HepG2 (cell line): ENCODE data around the gene COLGALT1. TPM values are rescaled to one million over a fixed set of nuclear protein-coding genes. Genes with fewer than 3 reads are reported as not detected.
A peak's percentile ranks its signal among the peaks of the same experiment; 100 is the strongest.
"Not testable (repeated sequence)": the region's sequence is repeated elsewhere in the genome, so short reads cannot be mapped to it uniquely, and the experiment has no call there.

Source experiments
- ATAC-seq: fragments of 200-7000 bp; cut with Tn5 transposase; 3 replicates; pipeline ENCODE4 v1.9.1; 2020; ENCODE audit warnings: mild to moderate bottlenecking, moderate library complexity
- BruUV-seq: library from RNA; stranded (reverse); fragments of 400-500 nt; replicated peaks from 2 replicates; lab custom pipeline; 2021; lab: Mats Ljungman, UMichigan
- CTCF ChIA-PET: fragments of 300-600 bp; formaldehyde crosslinking; extraction: SDS; loops from one replicate; lab custom pipeline; 2021; ENCODE audit warnings: low total read pairs, inconsistent platforms, low intra/inter-chr PET ratio; lab: Yijun Ruan, JAX
- POLR2A ChIA-PET: fragments of 350-600 bp; sonication (Branson Sonifier 250); formaldehyde crosslinking; loops from one replicate; lab custom pipeline; 2020; ENCODE audit warnings: antibody characterized with exemption, inconsistent platforms; lab: Yijun Ruan, JAX
- DNase-seq: peaks from one replicate; pipeline ENCODE4 v3.0.0-alpha.2; 2015; ENCODE audit warnings: low spot score
- FAIRE-seq: peaks from 3 replicates; lab custom pipeline; 2011; peaks lifted over from hg19 to GRCh38; lab: Jason Lieb, UNC
- H2AFZ ChIP-seq: one replicate; pipeline ENCODE4 v1.6.1; 2011; ENCODE audit warnings: low read length, inconsistent platforms
- H3K27ac ChIP-seq: fragments of 300-600 bp; 3 replicates; pipeline ENCODE4 v1.8.0; 2011; ENCODE audit warnings: mixed run types, mild to moderate bottlenecking, mixed read lengths, low read length, inconsistent platforms; ENCODE audit not compliant: insufficient read depth; ENCODE audit errors: extremely low read length
- H3K27me3 ChIP-seq, 2 experiments: fragments of 200-600 bp in 1 of 2; 2 replicates in 1 of 2; 3 replicates in 1 of 2; pipeline versions ENCODE4 v1.6.0 to v1.8.0; 2011; ENCODE audit warnings: low read length in 2 of 2, mild to moderate bottlenecking in 2 of 2, moderate library complexity in 2 of 2, inconsistent platforms in 1 of 2; ENCODE audit not compliant: insufficient read depth in 2 of 2, control insufficient read depth in 1 of 2
- H3K36me3 ChIP-seq, 2 experiments: fragments of 200-600 bp in 1 of 2; replicated peaks in 1 of 2; 2 replicates in 1 of 2; 3 replicates in 1 of 2; pipeline versions ENCODE4 v1.5.1 to v1.8.0; 2011; ENCODE audit warnings: low read length in 2 of 2, inconsistent platforms in 1 of 2; ENCODE audit not compliant: insufficient read depth in 2 of 2, control insufficient read depth in 1 of 2
- H3K4me1 ChIP-seq: 2 replicates; pipeline ENCODE4 v1.5.1; 2012; ENCODE audit warnings: low read length, inconsistent platforms; ENCODE audit not compliant: insufficient read depth
- H3K4me2 ChIP-seq: 2 replicates; pipeline ENCODE4 v1.6.0; 2011; ENCODE audit warnings: low read depth, low read length, inconsistent platforms
- H3K4me3 ChIP-seq, 3 experiments: fragments of 200-600 bp in 1 of 3; sonication (generic), shearing (Covaris generic) in 1 of 3; replicated peaks in 1 of 3; 2 replicates each; pipeline ENCODE4 v1.5.1; 2011 to 2016; ENCODE audit warnings: low read length in 3 of 3, inconsistent platforms in 2 of 3, low read depth in 2 of 3, mild to moderate bottlenecking in 2 of 3, control low read depth in 1 of 3, mixed read lengths in 1 of 3; ENCODE audit not compliant: insufficient read depth in 1 of 3
- H3K79me2 ChIP-seq: one replicate; pipeline ENCODE4 v1.6.1; 2011; ENCODE audit warnings: low read length, inconsistent platforms; ENCODE audit not compliant: insufficient read depth
- H3K9ac ChIP-seq: 2 replicates; pipeline ENCODE4 v1.6.0; 2011; ENCODE audit warnings: mild to moderate bottlenecking, low read depth, low read length, inconsistent platforms; ENCODE audit not compliant: insufficient read depth
- H3K9me3 ChIP-seq: 2 replicates; pipeline ENCODE4 v1.5.1; 2012; ENCODE audit warnings: mild to moderate bottlenecking, low read length
- H4K20me1 ChIP-seq: 2 replicates; pipeline ENCODE4 v1.6.0; 2011; ENCODE audit warnings: inconsistent platforms, mild to moderate bottlenecking, low read length, moderate library complexity; ENCODE audit not compliant: insufficient read depth
- ZNF121 ChIP-seq: sonication (generic); formaldehyde crosslinking; IDR thresholded peaks from 2 replicates; pipeline ENCODE4 v1.5.0; 2020; ENCODE audit warnings: mild to moderate bottlenecking, missing genetic modification reagents
- ZNF329 ChIP-seq: sonication (generic); formaldehyde crosslinking; IDR thresholded peaks from 2 replicates; pipeline ENCODE4 v1.9.0; 2021; ENCODE audit warnings: low read depth, mild to moderate bottlenecking, missing genetic modification reagents
- WGBS: methylation state at CpG from one replicate; pipeline ENCODE4 v1.1.6; 2017; ENCODE audit warnings: low lambda C conversion rate; 5-methylcytosine and 5-hydroxymethylcytosine counted together
- in situ Hi-C: cut with HindIII; loops from 2 replicates; pipeline ENCODE4 v1.10.0; 2017; ENCODE audit warnings: low pct_unique_long_range_greater_than_20kb; ENCODE audit not compliant: extremely low pct_ligation_motif_present
- intact Hi-C: fragments of 100-400 bp; cut with micrococcal nuclease; formaldehyde crosslinking; loops from one replicate; pipeline ENCODE4 v1.10.0; 2022; ENCODE audit not compliant: unreplicated experiment
- polyA plus RNA-seq, 8 experiments: library from polyadenylated mRNA; depleted of rRNA in 3 of 8; stranded (reverse) in 7 of 8; unstranded in 1 of 8; fragments of >200 nt; fragmentation: Illumina TruSeq in 4 of 8; extraction: Trizol in 4 of 8; gene quantifications; 2 replicates each; pipeline versions ENCODE4 v1.2.1 to v1.2.3, GENCODE V29; 2011 to 2016; ENCODE audit warnings: low read depth in 4 of 8, missing spikeins in 1 of 8, mixed read lengths in 1 of 8; ENCODE audit not compliant: insufficient read depth in 1 of 8
- total RNA-seq, 5 experiments: library from RNA; depleted of rRNA; stranded (reverse); fragments of >200 nt; fragmentation: Illumina TruSeq; extraction: Trizol; gene quantifications; 2 replicates each; pipeline ENCODE4 v1.2.3, GENCODE V29; 2016; ENCODE audit warnings: low read depth in 1 of 5
- TF ChIP-seq, protein P1 (sequence below): sonication (generic); formaldehyde crosslinking; IDR thresholded peaks from 2 replicates; pipeline ENCODE4 v1.4.0; 2020; ENCODE audit warnings: missing genetic modification reagents, borderline replicate concordance

Gene COLGALT1
- total and polyA plus RNA-seq, 2 of the 13 experiments (the other 11 are each of a cell fraction or from before 2014, with no cell fraction given): 58.0 to 211 TPM

DNA sequence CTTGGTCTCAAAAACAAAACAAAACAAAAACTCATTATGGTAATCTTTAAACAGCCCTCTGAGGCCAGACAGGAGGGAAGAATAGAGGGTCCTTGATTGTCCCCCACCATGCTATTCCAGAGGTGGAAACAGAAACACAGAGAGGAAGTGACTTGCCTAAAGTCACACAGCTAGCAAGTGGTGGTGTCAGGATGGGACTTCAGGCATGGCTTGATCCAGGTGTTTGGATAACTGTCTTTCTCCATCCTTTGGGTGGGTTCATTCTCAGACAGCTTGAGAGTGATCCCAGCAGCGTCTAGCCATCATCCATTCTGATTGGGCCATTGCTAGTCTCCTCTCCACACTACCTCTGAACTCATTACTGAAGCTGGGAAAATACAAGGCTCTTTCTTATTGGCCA is 12.5 kb downstream of the COLGALT1 start:
- CTCF ChIA-PET: no interaction called here
- no peak overlapping the region for H3K4me3 ChIP-seq
- no peak overlapping the region for H2AFZ ChIP-seq
- peak; percentile 98 for TF ChIP-seq ZNF329
- TF ChIP-seq, protein P1, sequence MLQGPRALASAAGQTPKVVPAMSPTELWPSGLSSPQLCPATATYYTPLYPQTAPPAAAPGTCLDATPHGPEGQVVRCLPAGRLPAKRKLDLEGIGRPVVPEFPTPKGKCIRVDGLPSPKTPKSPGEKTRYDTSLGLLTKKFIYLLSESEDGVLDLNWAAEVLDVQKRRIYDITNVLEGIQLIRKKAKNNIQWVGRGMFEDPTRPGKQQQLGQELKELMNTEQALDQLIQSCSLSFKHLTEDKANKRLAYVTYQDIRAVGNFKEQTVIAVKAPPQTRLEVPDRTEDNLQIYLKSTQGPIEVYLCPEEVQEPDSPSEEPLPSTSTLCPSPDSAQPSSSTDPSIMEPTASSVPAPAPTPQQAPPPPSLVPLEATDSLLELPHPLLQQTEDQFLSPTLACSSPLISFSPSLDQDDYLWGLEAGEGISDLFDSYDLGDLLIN (CRISPR knock-in tag): no peak
- DNase-seq: no peak
- H3K4me2 ChIP-seq: no peak overlapping the region
- in situ Hi-C loops (no loop called here), intact Hi-C loops (no loop called here)
- WGBS: no CpG with 5 or more reads among the region's 1 CpG
- H4K20me1 ChIP-seq: no peaks in the 10 kb centered on the region
- no peaks in the 10 kb centered on the region for H3K79me2 ChIP-seq
- FAIRE-seq: no peak
- POLR2A ChIA-PET: no interaction called here
- no peak overlapping the region for H3K9ac ChIP-seq
- ATAC-seq: no peak
- H3K4me1 ChIP-seq: peaks cover 8% of the 10 kb centered on the region; the same call in 1 of the 2 replicates
- H3K9me3 ChIP-seq: no peaks in the 10 kb centered on the region
- no peaks in the 10 kb centered on the region for H3K27me3 ChIP-seq
- H3K27ac ChIP-seq: no peak overlapping the region
- no TSS peak for BruUV-seq
- H3K36me3 ChIP-seq: peaks cover 15 to 47% of the 10 kb centered on the region in 2 experiments; a peak in 4 of 5 replicates

GRCh38 chr19:17570291-17570690 is 14.8 kb downstream of the COLGALT1 start:
- H3K79me2 ChIP-seq, intact Hi-C loops, H3K9ac ChIP-seq, H3K27ac ChIP-seq, POLR2A ChIA-PET, H3K27me3 ChIP-seq, H4K20me1 ChIP-seq, ATAC-seq, H2AFZ ChIP-seq, H3K9me3 ChIP-seq, H3K4me1 ChIP-seq, H3K4me2 ChIP-seq, DNase-seq, H3K4me3 ChIP-seq, CTCF ChIA-PET, BruUV-seq, FAIRE-seq: not testable (repeated sequence)
- in situ Hi-C loops: loop anchor here (10.0 kb wide), 1 partner anchor 115 kb away; no protein-coding TSS in a partner anchor
- peak; percentile 36; the same call in 1 of the 2 replicates for TF ChIP-seq ZNF121 (CRISPR knock-in tag)
- H3K36me3 ChIP-seq: peaks cover 13 to 46% of the 10 kb centered on the region in 2 experiments; a peak in 4 of 5 replicates
- WGBS: 98% methylated on average over 5 of the region's 5 CpGs
